SK-N-SH (cell line): ENCODE results near the gene FRMD4B. TPM values are rescaled to one million over a fixed set of nuclear protein-coding genes. Genes with fewer than 3 reads are reported as not detected.

ENCODE experiments used
- CTCF ChIA-PET: fragments of 300-600, 350-600 bp; formaldehyde crosslinking; extraction: SDS; loops from one replicate; lab custom pipeline; 2021; lab: Yijun Ruan, JAX
- POLR2A ChIA-PET: fragments of 350-600 bp; sonication (Branson Sonifier 250); formaldehyde crosslinking; extraction: SDS; loops from one replicate; lab custom pipeline; 2020; ENCODE audit warnings: antibody characterized with exemption, inconsistent platforms; lab: Yijun Ruan, JAX
- DNase-seq: peaks from one replicate; pipeline ENCODE4 v3.0.0; 2012
- H2AFZ ChIP-seq: fragments of 200-600 bp; sonication (generic); 2 replicates; pipeline ENCODE4 v1.8.1; 2016; ENCODE audit warnings: antibody characterized with exemption, mild to moderate bottlenecking, low read depth
- H3F3A ChIP-seq: fragments of 200-600 bp; sonication (generic); replicated peaks from 2 replicates; pipeline ENCODE3; 2016; ENCODE audit warnings: antibody characterized with exemption, mild to moderate bottlenecking; ENCODE audit not compliant: insufficient read depth
- H3K27ac ChIP-seq, 2 experiments: fragments of 200-500 bp in 1 of 2; fragments of 200-600 bp in 1 of 2; sonication (Bioruptor generic) in 1 of 2; sonication (generic), shearing (Covaris generic) in 1 of 2; 2 replicates each; pipeline versions ENCODE4 v1.5.1 to v1.6.1; 2014 to 2016; ENCODE audit warnings: low read depth in 2 of 2, inconsistent platforms in 1 of 2, low read length in 1 of 2, mild to moderate bottlenecking in 1 of 2, mixed read lengths in 1 of 2
- H3K27me3 ChIP-seq: fragments of 200-600 bp; sonication (generic), shearing (Covaris generic); 2 replicates; pipeline ENCODE4 v1.6.1; 2016; ENCODE audit warnings: mixed run types; ENCODE audit not compliant: insufficient read depth
- H3K36me3 ChIP-seq, 2 experiments: fragments of 200-500 bp in 1 of 2; fragments of 200-600 bp in 1 of 2; sonication (Bioruptor generic) in 1 of 2; sonication (generic) in 1 of 2; replicated peaks in 1 of 2; 2 replicates each; pipeline versions ENCODE3 to v1.5.1; 2014 to 2016; ENCODE audit warnings: low read length in 1 of 2, mild to moderate bottlenecking in 1 of 2; ENCODE audit not compliant: insufficient read depth in 2 of 2, control insufficient read depth in 1 of 2
- H3K4me1 ChIP-seq, 2 experiments: fragments of 200-500 bp in 1 of 2; fragments of 200-600 bp in 1 of 2; sonication (Bioruptor generic) in 1 of 2; sonication (generic), shearing (Covaris generic) in 1 of 2; 2 replicates each; pipeline versions ENCODE4 v1.5.1 to v1.6.1; 2014 to 2016; ENCODE audit warnings: low read depth in 1 of 2, low read length in 1 of 2, mixed run types in 1 of 2; ENCODE audit not compliant: insufficient read depth in 2 of 2, control insufficient read depth in 1 of 2
- H3K4me2 ChIP-seq: fragments of 200-600 bp; sonication (generic), shearing (Covaris generic); 2 replicates; pipeline ENCODE4 v1.6.1; 2017; ENCODE audit warnings: mixed run types
- H3K4me3 ChIP-seq, 2 experiments: fragments of 200-500 bp in 1 of 2; fragments of 200-600 bp in 1 of 2; sonication (Bioruptor generic) in 1 of 2; sonication (generic), shearing (Covaris generic) in 1 of 2; 2 replicates each; pipeline versions ENCODE4 v1.5.1 to v1.8.1; 2014 to 2016; ENCODE audit warnings: low read depth in 2 of 2, inconsistent platforms in 1 of 2, low read length in 1 of 2, mild to moderate bottlenecking in 1 of 2, mixed read lengths in 1 of 2, moderate library complexity in 1 of 2
- H3K79me2 ChIP-seq: fragments of 200-600 bp; sonication (generic); 2 replicates; pipeline ENCODE4 v1.8.1; 2017; ENCODE audit warnings: mild to moderate bottlenecking; ENCODE audit not compliant: insufficient read depth
- H3K9ac ChIP-seq: fragments of 200-600 bp; sonication (generic); 2 replicates; pipeline ENCODE4 v1.6.1; 2017; ENCODE audit warnings: mixed run types
- H3K9me2 ChIP-seq: fragments of 200-600 bp; sonication (generic); 2 replicates; pipeline ENCODE4 v1.6.1; 2017; ENCODE audit warnings: mixed run types
- H3K9me3 ChIP-seq: fragments of 200-600 bp; sonication (generic); 2 replicates; pipeline ENCODE4 v1.6.1; 2017; ENCODE audit warnings: mixed run types, mild to moderate bottlenecking, moderate library complexity
- H4K20me1 ChIP-seq: fragments of 200-600 bp; sonication (generic); 2 replicates; pipeline ENCODE4 v1.6.1; 2017; ENCODE audit warnings: mild to moderate bottlenecking, mixed run types; ENCODE audit not compliant: insufficient read depth
- CTCF ChIP-seq: fragments of 200-600 bp; sonication (generic); IDR thresholded peaks from 2 replicates; pipeline ENCODE4 v1.6.1; 2017; ENCODE audit warnings: antibody characterized with exemption, mild to moderate bottlenecking, moderate library complexity
- ELF1 ChIP-seq: IDR thresholded peaks from 2 replicates; pipeline ENCODE4 v1.4.0; 2012
- FOXJ3 ChIP-seq: sonication (generic); formaldehyde crosslinking; IDR thresholded peaks from 2 replicates; pipeline ENCODE4 v1.5.1; 2020; ENCODE audit warnings: mild to moderate bottlenecking, missing genetic modification reagents
- FOXM1 ChIP-seq: IDR thresholded peaks from 2 replicates; pipeline ENCODE4 v1.4.0; 2012; ENCODE audit warnings: low read depth, mild to moderate bottlenecking
- GABPA ChIP-seq: IDR thresholded peaks from 2 replicates; pipeline ENCODE4 v1.4.0; 2012; ENCODE audit warnings: low read depth, mild to moderate bottlenecking
- JUND ChIP-seq: IDR thresholded peaks from 2 replicates; pipeline ENCODE4 v1.4.0; 2012
- NFIC ChIP-seq: IDR thresholded peaks from 2 replicates; pipeline ENCODE4 v1.4.0; 2012; ENCODE audit warnings: borderline replicate concordance
- NRF1 ChIP-seq: IDR thresholded peaks from 2 replicates; pipeline ENCODE4 v1.6.1; 2012; ENCODE audit warnings: low read depth, mild to moderate bottlenecking, low read length
- PBX3 ChIP-seq: IDR thresholded peaks from 2 replicates; pipeline ENCODE4; 2012
- POLR2AphosphoS5 ChIP-seq: IDR thresholded peaks from 2 replicates; pipeline ENCODE4 v1.6.1; 2012; ENCODE audit warnings: low read depth, low read length
- RFX5 ChIP-seq: IDR thresholded peaks from 2 replicates; pipeline ENCODE4 v1.6.1; 2012; ENCODE audit warnings: mild to moderate bottlenecking, improper control_type of control experiment, low read length
- RXRA ChIP-seq: IDR thresholded peaks from 2 replicates; pipeline ENCODE4 v1.4.0; 2012; ENCODE audit warnings: low read depth, mild to moderate bottlenecking, borderline replicate concordance
- SMC3 ChIP-seq: IDR thresholded peaks from 2 replicates; pipeline ENCODE4 v1.6.1; 2012; ENCODE audit warnings: low read depth, low read length, improper control_type of control experiment
- TAF1 ChIP-seq: IDR thresholded peaks from 2 replicates; pipeline ENCODE4 v1.6.1; 2012; ENCODE audit warnings: low read depth, mild to moderate bottlenecking, low read length, moderate library complexity, borderline replicate concordance
- TEAD4 ChIP-seq: IDR thresholded peaks from 2 replicates; pipeline ENCODE4 v1.4.0; 2012; ENCODE audit warnings: mild to moderate bottlenecking, borderline replicate concordance; ENCODE audit not compliant: insufficient read depth
- USF1 ChIP-seq: IDR thresholded peaks from 2 replicates; pipeline ENCODE4 v1.4.0; 2012; ENCODE audit warnings: low read depth, borderline replicate concordance
- YY1 ChIP-seq: IDR thresholded peaks from 2 replicates; pipeline ENCODE4 v1.4.0; 2012; ENCODE audit warnings: low read depth, mild to moderate bottlenecking
- WGBS: methylation state at CpG from one replicate; pipeline ENCODE4 v1.1.6; 2017; ENCODE audit warnings: low lambda C conversion rate; 5-methylcytosine and 5-hydroxymethylcytosine counted together
- polyA plus RNA-seq, 3 experiments: library from polyadenylated mRNA; depleted of rRNA; stranded (reverse); fragments of >200 nt; gene quantifications; 2 replicates each; pipeline ENCODE4 v1.2.3, GENCODE V29; 2012
- TF ChIP-seq, protein P1 (sequence below): fragments of 150-350 bp; IDR thresholded peaks from 2 replicates; pipeline ENCODE4 v1.6.1; 2017; ENCODE audit warnings: antibody characterized with exemption, low read length, low read depth, borderline replicate concordance
- TF ChIP-seq, protein P2 (sequence below): IDR thresholded peaks from 2 replicates; pipeline ENCODE4 v1.4.0; 2012; ENCODE audit warnings: low read depth
- TF ChIP-seq, protein P3 (sequence below): fragments of 150-350 bp; IDR thresholded peaks from 2 replicates; pipeline ENCODE4 v1.6.1; 2016; ENCODE audit warnings: mild to moderate bottlenecking, low read depth, low read length

The FRMD4B gene
- polyA plus RNA-seq, 1 of the 3 experiments (the other 2 are of a cell fraction), result 0.53 TPM

DNA sequence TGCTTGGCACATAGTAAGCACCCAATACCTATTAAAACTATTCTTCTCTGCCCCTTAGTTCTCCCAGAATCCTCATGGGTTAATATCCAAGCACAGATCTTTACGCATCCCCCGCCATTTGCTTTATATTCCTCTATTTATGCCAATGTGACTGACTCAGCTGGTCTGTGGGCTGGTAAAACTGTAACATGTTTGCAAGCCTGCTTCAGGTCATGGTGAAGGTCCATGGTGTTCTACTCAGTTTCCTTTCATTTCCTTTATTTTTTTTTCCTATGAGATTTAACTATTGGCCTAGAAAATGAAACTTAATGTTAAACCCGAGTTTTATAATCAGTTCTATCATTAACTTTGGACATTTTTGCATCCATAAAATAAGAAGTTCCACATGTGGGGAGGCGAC, 47.0 kb downstream of the FRMD4B start:
- Histone ChIP-seq H3K4me1 (peaks cover 0 to 2% of the 10 kb centered on the region in 2 experiments; a peak in 1 of 4 replicates), H3K9me3 (no peaks in the 10 kb centered on the region), H3K4me3 (no peak overlapping the region), H3K9me2 (no peaks in the 10 kb centered on the region), H3K79me2 (peaks cover 6% of the 10 kb centered on the region; the same call in 1 of the 2 replicates), H3F3A (no peaks in the 10 kb centered on the region), H3K36me3 (no peaks in the 10 kb centered on the region), H3K27me3 (no peaks in the 10 kb centered on the region), H2AFZ (no peak overlapping the region), H3K9ac (no peak overlapping the region), H3K27ac (no peak overlapping the region), H3K4me2 (no peak overlapping the region), H4K20me1 (no peaks in the 10 kb centered on the region)
- ChIA-PET POLR2A (no interaction called here), CTCF (interaction anchor here (0.9 to 1.5 kb wide), 4 partner anchors 16 to 177 kb away, joined by 3 to 6 read pairs (median 4); no protein-coding TSS in a partner anchor)
- 77% methylated on average over 4 of the region's 4 CpGs for WGBS
- TF ChIP-seq, protein P1, sequence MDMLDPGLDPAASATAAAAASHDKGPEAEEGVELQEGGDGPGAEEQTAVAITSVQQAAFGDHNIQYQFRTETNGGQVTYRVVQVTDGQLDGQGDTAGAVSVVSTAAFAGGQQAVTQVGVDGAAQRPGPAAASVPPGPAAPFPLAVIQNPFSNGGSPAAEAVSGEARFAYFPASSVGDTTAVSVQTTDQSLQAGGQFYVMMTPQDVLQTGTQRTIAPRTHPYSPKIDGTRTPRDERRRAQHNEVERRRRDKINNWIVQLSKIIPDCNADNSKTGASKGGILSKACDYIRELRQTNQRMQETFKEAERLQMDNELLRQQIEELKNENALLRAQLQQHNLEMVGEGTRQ, result no peak
- TF ChIP-seq NRF1 (no peak), TEAD4 (no peak), RXRA (no peak), PBX3 (no peak), YY1 (no peak), CTCF (no peak), ELF1 (no peak), SMC3 (no peak), JUND (no peak), FOXM1 (no peak), GABPA (no peak), POLR2AphosphoS5 (no peak), FOXJ3 (CRISPR knock-in tag) (no peak), NFIC (no peak), TAF1 (no peak), USF1 (no peak), RFX5 (no peak)
- TF ChIP-seq, protein P2, sequence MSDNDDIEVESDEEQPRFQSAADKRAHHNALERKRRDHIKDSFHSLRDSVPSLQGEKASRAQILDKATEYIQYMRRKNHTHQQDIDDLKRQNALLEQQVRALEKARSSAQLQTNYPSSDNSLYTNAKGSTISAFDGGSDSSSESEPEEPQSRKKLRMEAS, result no peak
- TF ChIP-seq, protein P3, sequence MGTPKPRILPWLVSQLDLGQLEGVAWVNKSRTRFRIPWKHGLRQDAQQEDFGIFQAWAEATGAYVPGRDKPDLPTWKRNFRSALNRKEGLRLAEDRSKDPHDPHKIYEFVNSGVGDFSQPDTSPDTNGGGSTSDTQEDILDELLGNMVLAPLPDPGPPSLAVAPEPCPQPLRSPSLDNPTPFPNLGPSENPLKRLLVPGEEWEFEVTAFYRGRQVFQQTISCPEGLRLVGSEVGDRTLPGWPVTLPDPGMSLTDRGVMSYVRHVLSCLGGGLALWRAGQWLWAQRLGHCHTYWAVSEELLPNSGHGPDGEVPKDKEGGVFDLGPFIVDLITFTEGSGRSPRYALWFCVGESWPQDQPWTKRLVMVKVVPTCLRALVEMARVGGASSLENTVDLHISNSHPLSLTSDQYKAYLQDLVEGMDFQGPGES, result no peak
- DNase-seq, result no peak
